ENCODE measurements around the gene SCYGR3.
"Not testable (repeated sequence)": the region's sequence is repeated elsewhere in the genome, so short reads cannot be mapped to it uniquely, and the experiment has no call there.

The SCYGR3 gene

DNA sequence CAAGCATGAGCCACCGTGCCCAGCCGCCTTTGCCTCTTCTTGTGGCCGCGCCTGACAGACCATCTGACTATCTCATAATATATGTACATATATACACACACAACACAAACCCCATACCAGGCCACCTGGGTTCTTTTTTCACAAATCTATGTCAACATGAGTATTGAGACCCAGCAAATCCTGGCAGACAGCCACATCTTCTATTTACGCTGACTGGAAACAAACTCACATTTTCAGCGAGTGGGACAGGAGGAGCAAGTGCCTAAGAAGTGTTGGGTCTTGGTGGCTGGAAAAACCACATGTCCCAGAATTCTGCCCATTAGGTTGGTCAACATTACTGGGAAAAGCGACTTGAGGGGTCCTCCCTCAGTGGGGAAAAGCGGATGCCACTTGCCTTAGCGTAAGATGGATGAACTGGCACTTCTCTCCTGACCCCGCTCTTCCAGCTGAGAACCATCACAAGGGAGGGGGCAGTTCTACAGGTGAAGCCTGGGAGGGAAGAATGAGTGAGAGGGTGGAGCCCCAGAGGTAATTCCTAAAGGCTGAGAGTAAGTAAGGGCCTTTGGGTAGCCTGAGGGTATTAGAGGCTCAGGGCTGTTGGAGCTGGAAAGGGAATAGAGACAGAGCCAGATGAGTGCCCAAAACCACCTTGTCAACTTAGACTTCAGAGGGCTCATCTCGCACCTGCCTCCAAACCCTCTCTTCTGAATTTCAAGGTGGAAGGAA is 1.9 kb downstream of the SCYGR3 start:
- no peak for DNase-seq

DNA sequence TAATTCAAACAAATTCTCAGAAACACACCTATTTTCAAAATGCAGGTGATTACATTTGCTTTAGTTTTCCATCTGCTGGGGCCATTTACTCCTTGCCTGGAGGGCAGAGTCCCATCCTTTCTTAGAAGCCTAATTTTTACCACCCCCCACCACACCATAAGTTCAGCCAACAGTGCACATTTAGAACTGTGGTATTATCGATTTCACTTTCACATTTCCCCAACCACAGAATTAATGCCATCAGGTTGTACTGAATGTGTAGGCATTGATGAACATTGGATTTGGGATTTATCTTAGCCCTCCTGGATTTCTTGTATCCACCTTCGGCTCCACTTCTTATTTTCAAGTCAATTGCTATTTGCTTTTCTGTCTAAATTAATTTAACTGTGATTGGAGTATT is 4.5 kb downstream of the SCYGR3 start:
- DNase-seq, result no peak

DNA sequence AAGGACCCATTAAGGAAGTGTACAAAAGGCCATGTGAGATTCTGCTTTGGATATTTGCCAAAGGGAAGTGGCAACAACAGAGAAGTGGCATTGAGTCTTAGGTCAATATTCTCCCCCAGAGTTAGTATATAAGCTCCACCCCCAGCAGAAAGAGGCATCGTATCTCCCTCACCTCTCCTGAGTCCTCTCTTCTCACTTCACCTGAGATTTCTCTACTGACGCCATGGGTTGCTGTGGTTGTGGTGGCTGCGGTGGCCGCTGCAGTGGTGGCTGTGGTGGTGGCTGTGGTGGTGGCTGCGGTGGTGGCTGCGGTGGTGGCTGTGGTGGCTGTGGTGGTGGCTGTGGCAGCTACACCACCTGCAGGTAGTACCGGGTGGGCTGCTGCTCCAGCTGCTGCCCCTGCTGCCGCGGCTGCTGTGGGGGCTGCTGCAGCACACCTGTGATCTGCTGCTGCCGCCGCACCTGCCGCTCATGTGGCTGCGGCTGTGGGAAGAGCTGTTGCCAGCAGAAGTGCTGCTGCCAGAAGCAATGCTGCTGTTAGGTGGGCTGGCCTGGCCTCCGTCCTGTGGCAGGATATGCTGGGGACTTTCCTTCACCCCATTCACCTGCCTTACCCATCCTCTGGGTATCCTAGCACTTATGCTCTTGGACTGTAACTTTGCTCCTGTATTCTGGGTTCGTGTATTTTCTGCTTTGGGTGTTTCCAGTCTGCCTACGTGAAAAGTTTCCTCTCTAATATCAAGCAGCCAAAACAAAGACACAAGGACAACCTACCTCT is 5.9 kb downstream of the SCYGR3 start:
- peak; percentile 25 for DNase-seq

DNA sequence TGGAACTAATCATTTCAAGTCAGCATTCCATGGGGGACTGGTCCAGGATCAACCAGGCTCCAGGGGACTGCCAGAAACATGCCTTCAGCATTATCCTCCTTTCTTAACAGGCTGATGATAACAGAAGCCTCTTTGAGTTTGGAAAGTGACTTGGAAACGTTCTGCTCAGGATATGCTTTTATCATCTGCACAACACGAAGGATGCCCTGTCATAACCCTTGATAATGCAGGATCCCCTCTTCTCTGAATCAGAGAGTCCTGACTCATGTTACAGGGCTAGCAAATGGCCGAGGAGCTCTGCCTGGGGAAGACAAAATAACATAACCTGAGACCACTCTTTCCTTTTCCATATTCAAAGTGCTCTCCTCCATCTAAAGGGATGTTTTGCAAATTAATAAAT is 6.7 kb downstream of the SCYGR3 start:
- DNase-seq, result no peak

DNA sequence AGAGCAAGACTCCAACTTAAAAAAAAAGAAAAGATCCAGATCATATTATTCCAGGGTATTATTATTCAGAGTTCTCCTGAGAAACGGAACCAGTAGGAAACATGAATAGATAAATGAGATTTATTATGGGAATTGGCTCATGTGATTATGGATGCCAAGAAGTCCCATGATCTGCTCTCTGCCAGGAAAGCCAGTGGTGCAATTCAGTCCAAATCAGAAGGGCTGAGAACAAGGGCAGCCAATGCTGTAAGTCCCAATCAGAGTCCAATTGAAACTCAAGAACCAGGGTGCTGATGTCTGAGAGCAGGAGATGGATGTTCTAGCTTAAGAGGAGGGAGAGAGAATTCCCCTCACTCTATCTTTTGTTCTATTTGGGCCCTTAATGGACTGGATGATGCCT is 8.2 kb downstream of the SCYGR3 start:
- no peak for DNase-seq

DNA sequence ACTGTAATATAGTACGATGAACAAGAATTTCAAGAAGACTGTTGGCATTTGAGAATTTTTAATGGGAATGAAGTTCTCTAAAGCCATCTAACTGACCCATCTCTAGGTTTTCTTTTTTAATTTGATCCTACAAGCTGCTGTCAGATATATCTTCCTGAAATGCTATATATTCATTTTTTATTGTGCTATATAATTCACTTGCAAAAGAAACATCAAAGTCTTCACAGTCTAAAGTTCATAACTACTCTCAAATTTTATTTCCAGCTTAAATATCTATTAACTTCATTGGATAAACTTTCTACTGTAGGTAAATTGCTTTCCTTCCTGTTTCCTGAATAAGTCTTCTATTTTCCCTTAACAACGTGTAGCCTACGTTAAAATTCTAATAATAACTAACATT is 12.3 kb downstream of the SCYGR3 start:
- DNase-seq, result no peak

DNA sequence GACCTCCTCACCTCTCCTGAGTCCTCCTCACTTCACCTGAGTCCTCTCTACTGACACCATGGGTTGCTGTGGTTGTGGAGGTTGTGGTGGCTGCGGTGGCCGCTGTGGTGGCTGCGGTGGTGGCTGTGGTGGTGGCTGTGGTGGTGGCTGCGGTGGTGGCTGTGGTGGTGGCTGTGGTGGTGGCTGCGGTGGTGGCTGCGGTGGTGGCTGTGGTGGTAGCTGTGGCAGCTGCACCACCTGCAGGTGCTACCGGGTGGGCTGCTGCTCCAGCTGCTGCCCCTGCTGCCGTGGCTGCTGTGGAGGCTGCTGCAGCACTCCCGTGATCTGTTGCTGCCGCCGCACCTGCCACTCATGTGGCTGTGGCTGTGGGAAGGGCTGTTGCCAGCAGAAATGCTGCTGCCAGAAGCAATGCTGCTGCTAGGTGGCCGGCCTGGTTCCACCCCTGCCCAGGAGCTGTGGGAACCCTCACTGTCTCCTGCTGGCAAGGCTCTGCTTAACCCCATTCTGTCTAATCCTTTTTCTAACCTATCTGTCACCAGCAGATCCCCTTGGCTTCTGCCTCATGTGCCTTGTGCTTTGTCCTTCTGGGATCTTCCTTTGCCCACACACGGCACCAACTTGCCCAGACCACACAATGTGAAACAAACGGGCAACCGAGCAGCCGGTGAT is 15.7 kb downstream of the SCYGR3 start, which contains the start of gene SCYGR2:
TSS of gene SCYGR2 (plus strand) at position 59 of the 669 bp plus-strand sequence. CDS start at position 59, 0 bp downstream.
- DNase-seq, result not testable (repeated sequence)

DNA sequence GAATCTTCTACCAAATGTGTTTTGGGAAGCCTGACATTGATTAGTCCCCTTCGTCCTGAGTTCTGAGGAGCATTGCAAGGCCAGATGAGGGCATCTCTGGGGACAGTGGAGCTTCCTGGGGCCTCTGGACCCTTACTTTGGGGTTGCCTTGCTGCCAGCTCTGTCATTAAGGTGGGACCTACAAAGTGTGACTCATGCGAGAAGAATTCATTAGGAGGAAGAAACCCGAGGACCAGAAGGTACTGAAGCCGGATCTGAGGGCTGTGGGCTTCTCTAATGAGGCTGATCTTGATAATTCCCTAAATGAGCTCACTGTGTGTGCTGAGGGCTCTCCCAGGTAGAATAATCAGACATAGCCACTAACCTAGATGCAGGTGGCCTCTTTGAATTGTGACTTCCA is 16.6 kb downstream of the SCYGR3 start:
- DNase-seq, result no peak

DNA sequence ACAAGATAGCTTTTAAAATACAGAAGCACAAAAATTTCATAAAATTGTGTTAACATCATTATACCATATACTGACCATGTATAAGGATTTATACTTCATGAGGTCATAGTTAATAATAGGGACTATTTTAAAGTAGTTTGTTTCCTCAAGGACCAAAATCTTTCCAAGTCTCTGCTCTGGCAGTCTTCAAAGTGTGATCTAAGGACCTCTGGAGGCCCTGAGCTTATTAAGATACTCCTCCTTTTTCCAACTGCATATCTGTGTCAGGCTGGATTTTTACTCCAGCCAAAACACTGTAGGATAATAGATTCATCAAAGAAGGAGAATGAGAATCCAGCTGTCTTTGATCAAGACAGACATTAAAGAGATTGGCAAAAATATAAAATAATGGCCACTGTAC is 17.6 kb downstream of the SCYGR3 start:
- DNase-seq, result no peak

DNA sequence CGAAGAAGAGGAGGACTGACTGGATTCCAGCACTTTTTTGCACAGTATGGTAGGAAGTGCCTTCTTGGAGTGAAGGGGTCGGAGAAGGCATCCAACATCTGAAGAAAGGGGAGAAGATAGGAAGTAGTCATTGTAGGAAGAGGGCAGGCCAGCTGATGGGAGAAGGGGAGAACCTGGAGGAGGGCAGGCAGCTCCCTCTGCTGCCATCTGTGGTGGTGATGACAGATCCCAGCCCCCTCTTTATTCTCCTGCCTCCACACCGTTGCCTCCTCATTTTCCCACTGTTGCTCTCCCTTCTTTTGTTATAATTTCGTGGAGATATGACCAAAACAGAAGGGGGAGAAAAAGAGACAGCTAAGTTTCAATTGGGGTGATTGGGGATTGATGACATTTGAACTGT is 18.8 kb downstream of the SCYGR3 start:
- DNase-seq, result no peak

DNA sequence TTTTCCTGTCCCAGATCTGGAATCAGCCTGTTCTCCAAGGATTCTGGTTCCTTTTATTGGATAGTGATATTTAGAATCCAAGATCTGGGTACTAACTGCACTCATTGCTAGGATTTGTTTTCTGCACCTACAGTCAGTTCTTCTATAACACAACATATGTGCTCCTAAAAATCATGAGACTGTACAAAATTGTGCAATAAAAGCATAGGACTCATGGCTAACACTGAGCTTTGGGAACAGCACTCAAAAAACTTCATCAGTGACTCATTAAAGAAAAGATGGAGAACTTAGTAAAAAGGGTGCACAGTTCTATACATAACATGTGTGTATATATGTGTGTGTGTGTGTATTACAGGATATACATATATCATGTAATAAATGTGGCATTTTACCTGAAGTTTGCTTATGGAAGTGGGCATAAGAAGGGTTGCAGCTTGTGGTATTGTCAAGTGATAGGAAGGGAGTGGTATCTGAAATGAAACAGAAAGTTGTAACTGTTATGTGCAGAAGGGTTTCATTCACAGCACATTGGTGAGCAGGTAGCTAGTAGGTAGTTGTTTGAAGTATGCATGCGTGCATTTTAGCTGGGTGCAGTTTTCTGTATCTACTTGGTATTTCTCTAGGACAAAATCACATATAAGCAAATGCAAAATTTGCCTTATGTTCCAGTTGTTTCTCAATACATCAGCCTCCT is 21.8 kb downstream of the SCYGR3 start:
- DNase-seq, result no peak

DNA sequence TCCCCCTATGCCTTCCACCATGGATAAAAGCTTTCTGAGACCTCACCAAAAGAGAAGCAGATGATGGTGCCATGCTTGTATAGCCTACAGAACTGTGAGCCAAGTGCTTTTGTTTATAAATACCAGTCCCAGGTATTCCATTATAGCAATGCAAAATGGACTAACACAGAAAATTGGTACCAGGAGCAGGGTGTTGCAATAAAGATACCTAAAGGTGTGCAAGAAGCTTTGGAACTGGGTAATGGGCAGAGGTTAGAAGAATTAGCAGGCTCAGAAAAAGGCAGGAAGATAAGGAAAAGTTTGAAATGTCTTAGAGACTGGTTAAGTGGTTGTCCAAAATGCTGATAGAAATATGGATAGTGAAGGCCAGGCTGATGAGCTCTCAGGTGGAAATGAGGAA is 32.3 kb downstream of the SCYGR3 start:
- DNase-seq, result no peak

DNA sequence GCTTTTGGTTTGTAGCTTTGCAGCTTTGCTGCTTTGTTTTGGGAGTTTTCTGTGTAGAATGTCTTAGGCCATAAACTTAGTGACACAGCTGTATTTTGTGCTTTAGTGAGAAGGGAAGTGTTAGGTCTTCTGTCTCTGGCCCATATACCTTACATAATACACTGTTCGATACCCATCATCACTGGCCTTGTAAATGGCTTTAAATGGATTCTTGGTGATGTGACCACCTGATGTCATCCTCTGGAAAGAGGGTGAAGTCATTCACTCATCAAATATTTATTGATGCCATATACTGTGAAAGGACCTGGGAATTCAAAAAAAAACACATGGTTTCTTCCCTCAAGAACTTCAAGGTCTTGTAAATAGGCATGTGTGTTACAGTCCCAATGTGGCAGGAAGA is 34.8 kb downstream of the SCYGR3 start:
- no peak for DNase-seq

DNA sequence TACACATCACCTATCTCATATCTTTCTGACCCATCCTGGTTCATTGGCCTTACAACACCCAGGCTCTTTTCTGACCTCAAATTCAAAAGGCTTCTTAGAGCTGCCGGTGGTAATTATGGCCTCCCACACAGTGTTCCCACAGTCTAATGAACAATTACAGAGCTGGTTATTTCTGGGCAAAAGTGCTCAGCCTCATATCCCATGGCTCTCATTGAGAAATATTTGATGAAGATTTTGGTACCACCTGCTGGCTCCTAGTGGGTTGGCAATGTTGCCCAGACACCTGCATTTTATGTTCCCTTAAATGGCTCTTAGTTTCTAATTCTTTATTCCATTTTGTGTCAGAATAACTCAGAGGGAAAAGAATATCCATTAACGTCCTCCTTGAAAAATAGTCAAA is 36.0 kb downstream of the SCYGR3 start:
- DNase-seq, result no peak

DNA sequence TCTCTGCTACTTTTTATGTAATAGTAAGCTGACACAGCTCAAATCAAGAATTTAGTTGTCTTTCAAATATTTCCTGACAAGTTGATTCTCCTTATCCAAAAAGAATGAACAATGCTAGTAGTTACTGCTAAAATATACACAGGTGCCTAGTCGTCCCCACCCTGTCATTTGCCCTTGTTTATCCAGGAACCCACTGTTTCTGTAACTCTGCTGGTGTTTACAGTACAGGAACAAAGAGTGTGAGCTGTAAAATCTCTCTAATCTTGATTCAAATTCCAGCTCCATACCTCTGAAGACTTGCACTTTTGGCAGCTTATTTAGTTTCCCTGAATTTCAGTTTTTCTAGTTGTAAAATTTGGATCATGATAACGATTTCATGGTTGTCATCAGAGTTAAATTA is 37.1 kb downstream of the SCYGR3 start:
- no peak for DNase-seq

DNA sequence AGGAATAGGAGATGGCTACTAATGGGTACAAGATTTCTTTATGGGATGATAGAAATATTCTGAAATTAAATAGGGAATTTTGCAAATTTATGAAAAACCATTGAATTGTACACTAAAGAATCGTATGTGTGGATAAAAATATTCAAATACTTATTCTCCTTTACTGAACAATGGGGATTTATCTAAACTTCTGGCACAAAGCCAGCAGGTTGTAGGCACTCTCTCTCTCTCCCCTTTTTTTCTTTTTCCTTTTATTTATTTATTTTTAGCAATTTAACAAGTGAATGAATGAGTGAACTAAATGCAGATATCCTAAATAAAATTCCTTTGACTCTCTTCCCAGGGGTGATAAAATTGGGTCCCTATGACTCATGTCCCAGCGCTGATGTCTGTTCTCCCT is 37.8 kb downstream of the SCYGR3 start:
- no peak for DNase-seq

DNA sequence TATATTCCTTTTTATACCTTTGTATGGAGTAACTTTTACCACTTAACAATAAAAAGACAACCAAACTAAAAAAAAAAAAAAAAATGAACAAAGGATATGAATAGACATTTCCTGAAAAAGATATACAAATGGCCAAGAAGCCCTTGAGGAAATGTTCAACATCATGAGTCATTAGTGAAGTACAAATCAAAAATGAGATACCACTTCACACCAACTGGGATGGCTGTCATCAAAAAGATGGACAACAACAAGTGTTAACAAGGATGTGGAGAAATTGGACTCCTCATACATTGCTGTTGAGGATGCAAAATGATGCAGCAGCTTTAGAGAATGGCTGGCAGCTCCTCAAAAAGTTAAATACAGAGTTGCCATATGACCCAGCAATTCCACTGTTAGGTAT is 38.5 kb downstream of the SCYGR3 start:
- no peak for DNase-seq

DNA sequence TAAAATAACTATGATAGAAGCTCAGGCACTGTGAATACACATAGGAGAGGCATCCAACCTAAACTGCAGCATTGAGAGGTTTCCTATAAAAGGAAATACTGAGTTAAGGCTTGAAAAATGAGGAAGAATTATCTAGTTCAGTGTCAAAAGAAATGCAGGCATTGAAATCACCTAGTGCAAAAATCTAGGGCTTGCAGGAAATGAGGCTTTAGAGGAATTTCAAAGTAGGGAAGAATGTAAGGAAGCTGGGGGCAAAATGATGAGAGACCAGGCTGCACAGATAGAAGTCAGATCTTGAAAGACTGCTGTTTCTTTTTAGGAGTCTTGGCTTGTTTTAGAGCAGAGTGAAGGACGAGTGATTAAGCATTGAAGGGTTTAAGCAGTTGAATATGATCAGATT is 44.0 kb downstream of the SCYGR3 start:
- DNase-seq, result no peak

DNA sequence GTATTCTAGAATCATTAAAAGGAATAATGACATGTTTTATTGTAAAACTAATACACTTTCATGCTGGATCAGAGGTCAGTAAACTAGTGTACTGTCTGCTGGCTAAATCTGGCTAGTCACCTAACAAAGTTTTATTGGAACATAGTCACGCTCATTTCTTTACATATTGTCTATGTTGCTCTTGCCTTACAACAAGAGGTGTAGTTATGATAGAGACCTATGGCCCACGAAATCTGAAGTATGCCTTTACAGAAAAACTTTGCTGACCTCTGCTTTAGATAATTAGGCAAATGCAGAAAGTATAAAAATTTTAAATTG is 45.8 kb downstream of the SCYGR3 start:
- no peak for DNase-seq

DNA sequence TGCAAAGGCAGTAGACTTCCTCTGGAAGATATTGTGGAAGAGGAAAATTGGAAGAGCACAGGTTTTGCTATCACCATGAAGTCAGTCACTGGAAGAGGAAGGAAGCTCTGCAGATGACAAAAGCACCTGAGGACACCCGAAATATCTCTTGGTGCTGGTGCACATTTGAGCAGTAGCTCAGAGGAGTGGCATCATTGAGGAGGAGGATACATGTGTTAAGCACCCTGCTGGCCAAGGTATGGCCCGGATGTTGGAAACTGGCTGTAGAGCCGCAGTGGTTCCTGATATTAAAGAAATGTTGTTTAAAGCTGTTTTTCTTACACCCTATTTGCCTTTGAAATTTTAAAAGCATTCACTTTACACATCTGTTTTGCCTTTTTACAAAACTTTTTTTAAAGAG is 48.6 kb downstream of the SCYGR3 start:
- DNase-seq, result no peak

DNA sequence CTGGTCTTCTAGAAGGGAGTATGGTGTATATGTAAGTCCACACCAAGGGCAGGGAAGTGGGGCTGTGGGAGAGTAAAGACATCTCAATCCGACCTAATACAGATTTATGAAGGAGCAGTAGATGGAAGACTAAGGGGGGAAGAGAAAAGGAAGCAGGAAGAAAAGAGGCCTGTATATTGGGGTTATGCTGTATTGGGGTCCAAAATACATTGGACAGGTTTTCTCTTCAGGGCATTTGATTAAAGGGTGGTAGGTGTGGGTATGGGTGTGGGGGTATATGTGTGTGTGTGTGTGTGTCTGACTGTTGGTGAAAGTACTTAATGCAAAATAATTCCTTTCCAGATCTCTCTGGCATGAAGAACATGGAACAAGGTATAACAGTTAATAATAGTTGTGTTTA is 49.6 kb downstream of the SCYGR3 start:
- no peak for DNase-seq

Measured in CD4-positive, alpha-beta T cell treated with Interleukin-15 for 1 hour (primary cell).